Kidney epithelial cell (primary cell): ENCODE measurements around the gene FBXW12. TPM values are rescaled to one million over a fixed set of nuclear protein-coding genes. Genes with fewer than 3 reads are reported as not detected.
A peak's percentile ranks its signal among the peaks of the same experiment; 100 is the strongest.

Experiments used
- DNase-seq: peaks from one replicate; pipeline ENCODE4 v3.0.0-alpha.2; 2010; ENCODE audit warnings: low read depth
- H3K27me3 ChIP-seq: 2 replicates; pipeline ENCODE4 v1.6.0; 2011; ENCODE audit warnings: low read length; ENCODE audit not compliant: control insufficient read depth, insufficient read depth
- H3K36me3 ChIP-seq: 2 replicates; pipeline ENCODE4 v1.5.1; 2011; ENCODE audit warnings: low read length; ENCODE audit not compliant: control insufficient read depth, insufficient read depth
- H3K4me3 ChIP-seq: 2 replicates; pipeline ENCODE4 v1.5.1; 2011; ENCODE audit warnings: low read depth, mild to moderate bottlenecking, control low read depth, low read length
- total RNA-seq: library from RNA; depleted of rRNA; stranded (reverse); fragments of >200 nt; gene quantifications from 2 replicates; pipeline ENCODE4 v1.2.3, GENCODE V29; 2015
- TF ChIP-seq, protein P1 (sequence below): IDR thresholded peaks from 2 replicates; pipeline ENCODE4 v1.5.1; 2011; ENCODE audit warnings: mild to moderate bottlenecking, moderate library complexity, low read length, control low read depth, inconsistent platforms; ENCODE audit not compliant: insufficient read depth, poor library complexity, severe bottlenecking

FBXW12 gene
- total RNA-seq, 1 donor from 2014 or later = 0.46 TPM

DNA sequence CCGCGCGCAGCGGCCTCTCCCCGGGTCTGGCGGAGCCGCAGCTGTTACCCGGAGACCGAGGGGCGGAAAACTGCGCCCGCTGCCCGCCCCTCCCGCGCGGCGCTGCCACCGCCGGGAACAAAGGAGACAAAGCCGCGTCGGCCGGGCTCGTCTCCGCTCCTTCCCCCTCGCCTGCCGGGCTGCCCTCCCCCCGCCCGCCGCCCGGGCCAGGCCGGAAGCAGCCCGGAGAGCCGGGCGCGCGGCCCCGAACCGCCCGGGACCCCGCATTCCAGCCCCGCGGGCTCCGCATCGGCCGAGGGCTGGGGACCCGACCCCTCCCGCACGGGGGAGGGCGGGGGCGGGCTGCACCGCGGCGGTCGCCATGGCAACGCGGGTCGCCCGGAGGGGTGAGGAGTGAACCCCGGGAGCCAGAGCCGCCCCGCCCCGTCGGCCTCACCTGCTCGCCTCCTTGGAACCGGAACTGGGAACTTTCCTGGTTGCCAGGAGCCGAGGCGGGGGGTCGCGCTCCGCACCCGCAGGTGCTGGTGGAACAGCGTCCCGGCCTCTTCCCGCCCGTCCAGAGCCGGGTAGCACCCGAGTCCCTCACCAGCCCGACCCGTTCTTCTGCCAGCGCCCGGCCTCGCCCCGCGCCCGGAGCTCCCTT lies 57.4 kb downstream of the FBXW12 start:
- H3K4me3 ChIP-seq = peak overlapping the region; percentile 81
- H3K36me3 ChIP-seq = peaks cover under 1% of the 10 kb centered on the region
- TF ChIP-seq, protein P1, sequence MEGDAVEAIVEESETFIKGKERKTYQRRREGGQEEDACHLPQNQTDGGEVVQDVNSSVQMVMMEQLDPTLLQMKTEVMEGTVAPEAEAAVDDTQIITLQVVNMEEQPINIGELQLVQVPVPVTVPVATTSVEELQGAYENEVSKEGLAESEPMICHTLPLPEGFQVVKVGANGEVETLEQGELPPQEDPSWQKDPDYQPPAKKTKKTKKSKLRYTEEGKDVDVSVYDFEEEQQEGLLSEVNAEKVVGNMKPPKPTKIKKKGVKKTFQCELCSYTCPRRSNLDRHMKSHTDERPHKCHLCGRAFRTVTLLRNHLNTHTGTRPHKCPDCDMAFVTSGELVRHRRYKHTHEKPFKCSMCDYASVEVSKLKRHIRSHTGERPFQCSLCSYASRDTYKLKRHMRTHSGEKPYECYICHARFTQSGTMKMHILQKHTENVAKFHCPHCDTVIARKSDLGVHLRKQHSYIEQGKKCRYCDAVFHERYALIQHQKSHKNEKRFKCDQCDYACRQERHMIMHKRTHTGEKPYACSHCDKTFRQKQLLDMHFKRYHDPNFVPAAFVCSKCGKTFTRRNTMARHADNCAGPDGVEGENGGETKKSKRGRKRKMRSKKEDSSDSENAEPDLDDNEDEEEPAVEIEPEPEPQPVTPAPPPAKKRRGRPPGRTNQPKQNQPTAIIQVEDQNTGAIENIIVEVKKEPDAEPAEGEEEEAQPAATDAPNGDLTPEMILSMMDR = no peak
- no peaks in the 10 kb centered on the region for H3K27me3 ChIP-seq
- DNase-seq = no peak

DNA sequence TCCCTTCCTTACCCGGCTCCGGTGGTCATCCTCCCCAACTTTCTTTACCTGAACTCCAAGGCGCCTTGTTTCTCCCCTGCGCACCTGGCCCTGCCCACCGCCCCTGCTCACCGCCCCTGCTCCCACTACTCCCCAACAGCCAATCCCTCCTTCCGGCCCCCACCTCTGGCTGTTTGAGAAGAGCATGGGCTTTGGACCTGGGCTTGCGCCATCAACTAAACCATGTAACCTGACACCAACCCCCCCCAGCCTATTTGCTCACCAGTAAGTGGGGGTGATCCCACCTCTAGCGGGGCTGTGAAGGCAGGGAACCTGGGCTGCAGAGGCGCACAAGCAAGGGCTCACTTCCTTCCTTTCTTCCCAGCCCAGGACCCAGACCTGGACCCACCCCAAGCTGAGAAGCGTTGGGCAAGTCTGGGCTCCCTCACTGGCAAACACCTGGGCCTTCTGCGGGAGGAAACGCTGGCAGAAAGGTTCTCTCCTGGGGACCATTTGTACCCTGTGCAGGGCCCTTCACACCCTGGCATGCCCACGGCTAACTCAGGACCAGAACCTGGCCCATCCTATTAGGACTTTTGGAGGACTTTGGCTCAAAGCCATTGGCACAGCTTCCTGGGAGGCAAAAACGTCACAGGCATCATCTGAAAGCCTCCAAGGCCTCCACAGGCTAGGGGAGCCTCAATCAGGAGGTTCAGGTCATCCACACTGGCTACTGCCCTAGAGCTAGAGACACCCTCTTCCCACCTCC lies 58.1 kb downstream of the FBXW12 start, which contains the start of gene PLXNB1:
PLXNB1 (minus strand) TSS at position 127 of the 748 bp plus-strand sequence. CDS start 5,475 bp downstream, outside the sequence.
- peak within 1 kb of the TSS; percentile 81 for H3K4me3 ChIP-seq
- DNase-seq = no peak
- no peaks in the 10 kb centered on the region for H3K27me3 ChIP-seq
- TF ChIP-seq, protein P1 = no peak
- no peaks in the 10 kb centered on the region for H3K36me3 ChIP-seq

DNA sequence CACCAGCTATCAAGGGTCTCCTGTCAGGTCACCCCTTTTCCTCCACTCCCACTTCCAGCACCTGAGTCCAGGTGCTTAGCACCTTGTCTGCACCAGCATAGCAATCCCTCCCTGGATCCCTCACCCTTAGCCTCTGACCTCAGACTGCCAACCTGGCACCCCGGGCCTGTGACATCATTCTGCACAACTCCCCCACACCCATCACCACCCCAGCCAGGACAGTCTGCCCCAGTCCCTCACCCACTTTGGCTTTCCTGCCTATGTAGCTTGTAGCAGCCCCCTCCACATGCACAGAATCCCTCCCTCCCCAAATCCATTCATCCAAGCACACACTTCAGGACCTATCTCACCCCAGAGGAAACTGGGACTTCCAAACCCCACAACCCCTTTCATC lies 58.7 kb downstream of the FBXW12 start:
- no peak overlapping the region for H3K4me3 ChIP-seq
- TF ChIP-seq, protein P1 = no peak
- no peaks in the 10 kb centered on the region for H3K36me3 ChIP-seq
- no peak for DNase-seq
- H3K27me3 ChIP-seq = no peaks in the 10 kb centered on the region

DNA sequence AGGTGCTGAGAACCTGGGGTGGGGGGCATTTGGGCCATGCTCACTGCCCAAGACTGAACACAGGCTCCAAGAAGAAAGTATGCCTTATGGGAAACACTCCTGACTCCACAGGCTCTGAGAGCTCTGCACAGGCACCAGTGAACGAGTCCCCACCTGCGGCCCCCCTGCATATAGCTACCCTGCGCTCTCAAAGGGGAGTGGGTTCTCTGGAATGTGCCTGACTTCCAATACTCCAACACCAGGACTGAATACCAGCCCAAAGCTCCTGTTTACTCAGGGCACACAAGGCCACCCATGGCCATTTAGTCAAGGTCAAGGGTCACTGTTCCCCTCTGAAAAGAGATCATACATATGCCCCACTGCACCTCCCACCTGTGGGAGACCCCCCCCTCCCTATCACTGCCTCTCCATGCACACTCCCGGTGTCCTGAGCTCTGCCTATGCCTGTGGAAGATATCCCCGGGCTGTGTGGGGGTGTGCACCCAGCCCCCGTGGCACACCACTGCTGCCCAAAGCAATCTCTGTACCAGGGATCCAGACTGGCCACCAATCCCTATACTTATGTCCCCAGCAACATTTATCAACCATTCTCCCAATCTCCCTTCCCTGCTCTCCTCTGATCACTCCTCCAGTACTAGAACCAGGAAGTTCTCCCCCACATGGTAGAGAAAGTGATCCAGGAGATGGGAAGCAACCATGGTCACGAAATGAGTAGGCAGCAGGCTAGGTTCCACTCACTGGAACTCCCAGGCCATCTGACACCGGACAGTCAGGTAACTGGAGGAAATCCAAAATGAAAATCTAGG lies 59.4 kb downstream of the FBXW12 start:
- TF ChIP-seq, protein P1 = no peak
- H3K36me3 ChIP-seq = no peaks in the 10 kb centered on the region
- H3K27me3 ChIP-seq = no peaks in the 10 kb centered on the region
- DNase-seq = no peak
- H3K4me3 ChIP-seq = no peak overlapping the region

DNA sequence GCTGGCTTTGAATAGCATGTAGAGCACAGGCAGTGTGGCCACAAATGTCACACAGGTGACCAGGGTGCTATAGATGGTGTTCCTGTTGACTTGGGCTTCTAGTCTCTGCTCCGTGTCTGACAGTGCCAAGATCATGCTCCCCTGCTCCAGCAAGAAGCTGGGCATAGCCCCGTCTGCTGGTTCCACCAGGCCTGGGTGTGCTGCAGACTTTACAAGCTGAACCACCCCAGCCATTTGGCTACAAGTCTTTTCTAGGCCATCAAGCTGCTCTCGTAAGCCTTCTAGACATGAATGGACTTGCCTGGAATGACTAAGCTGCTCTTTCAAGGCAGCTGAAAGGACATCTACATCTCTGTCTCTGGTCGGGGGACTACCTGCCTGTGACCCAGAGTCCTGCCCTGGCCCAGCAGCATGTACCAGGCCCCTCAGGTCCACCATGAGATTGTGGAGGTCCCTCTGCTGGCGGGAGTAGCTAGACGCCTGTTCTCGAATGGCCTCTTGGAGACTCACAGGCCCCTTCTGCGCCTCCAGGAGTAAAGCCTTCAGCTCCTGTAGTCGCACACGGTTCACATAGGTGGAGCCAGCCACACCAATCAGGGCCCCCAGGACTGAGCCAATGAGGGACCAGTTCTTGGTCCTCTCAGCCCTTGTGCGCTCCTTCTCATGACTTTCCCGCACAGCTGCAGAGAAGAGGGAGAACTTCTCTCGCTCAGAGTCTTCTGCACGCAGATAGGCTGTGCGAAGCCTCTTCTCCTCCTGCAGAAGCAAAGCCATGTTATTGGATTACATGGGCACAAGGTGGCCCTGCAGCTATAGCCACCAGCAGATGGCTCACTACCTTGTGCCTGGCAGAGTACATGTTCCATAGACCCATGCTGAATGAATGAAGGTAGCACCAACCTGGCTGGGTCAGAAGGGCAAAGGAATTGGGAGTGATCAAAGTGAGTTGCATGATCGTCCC lies 60.7 kb downstream of the FBXW12 start:
- Histone ChIP-seq H3K4me3 (no peak overlapping the region), H3K27me3 (no peaks in the 10 kb centered on the region), H3K36me3 (no peaks in the 10 kb centered on the region)
- TF ChIP-seq, protein P1 = no peak
- DNase-seq = no peak
